Fibroblast of mammary gland (primary cell): ENCODE data around the gene MLLT10.
A peak's percentile ranks its signal among the peaks of the same experiment; 100 is the strongest.

Experiments used
- DNase-seq: peaks from one replicate; pipeline ENCODE4 v3.0.0-alpha.2; 2010; ENCODE audit warnings: low read depth
- H3K4me3 ChIP-seq: 2 replicates; pipeline ENCODE4 v1.5.1; 2011; ENCODE audit warnings: low read depth, mild to moderate bottlenecking, low read length, moderate library complexity; ENCODE audit not compliant: control insufficient read depth
- TF ChIP-seq, protein P1 (sequence below): conservative IDR thresholded peaks from 2 replicates; pipeline ENCODE4 v1.5.1; 2011; ENCODE audit warnings: low read depth, low read length, inconsistent platforms; ENCODE audit not compliant: control insufficient read depth, insufficient read depth

The MLLT10 gene

GRCh38 chr10:21516242-21517131, 17.5 kb upstream of the MLLT10 start:
- TF ChIP-seq, protein P1, sequence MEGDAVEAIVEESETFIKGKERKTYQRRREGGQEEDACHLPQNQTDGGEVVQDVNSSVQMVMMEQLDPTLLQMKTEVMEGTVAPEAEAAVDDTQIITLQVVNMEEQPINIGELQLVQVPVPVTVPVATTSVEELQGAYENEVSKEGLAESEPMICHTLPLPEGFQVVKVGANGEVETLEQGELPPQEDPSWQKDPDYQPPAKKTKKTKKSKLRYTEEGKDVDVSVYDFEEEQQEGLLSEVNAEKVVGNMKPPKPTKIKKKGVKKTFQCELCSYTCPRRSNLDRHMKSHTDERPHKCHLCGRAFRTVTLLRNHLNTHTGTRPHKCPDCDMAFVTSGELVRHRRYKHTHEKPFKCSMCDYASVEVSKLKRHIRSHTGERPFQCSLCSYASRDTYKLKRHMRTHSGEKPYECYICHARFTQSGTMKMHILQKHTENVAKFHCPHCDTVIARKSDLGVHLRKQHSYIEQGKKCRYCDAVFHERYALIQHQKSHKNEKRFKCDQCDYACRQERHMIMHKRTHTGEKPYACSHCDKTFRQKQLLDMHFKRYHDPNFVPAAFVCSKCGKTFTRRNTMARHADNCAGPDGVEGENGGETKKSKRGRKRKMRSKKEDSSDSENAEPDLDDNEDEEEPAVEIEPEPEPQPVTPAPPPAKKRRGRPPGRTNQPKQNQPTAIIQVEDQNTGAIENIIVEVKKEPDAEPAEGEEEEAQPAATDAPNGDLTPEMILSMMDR: no peak
- peak overlapping the region; percentile 66 for H3K4me3 ChIP-seq
- peak; percentile 73 for DNase-seq

DNA sequence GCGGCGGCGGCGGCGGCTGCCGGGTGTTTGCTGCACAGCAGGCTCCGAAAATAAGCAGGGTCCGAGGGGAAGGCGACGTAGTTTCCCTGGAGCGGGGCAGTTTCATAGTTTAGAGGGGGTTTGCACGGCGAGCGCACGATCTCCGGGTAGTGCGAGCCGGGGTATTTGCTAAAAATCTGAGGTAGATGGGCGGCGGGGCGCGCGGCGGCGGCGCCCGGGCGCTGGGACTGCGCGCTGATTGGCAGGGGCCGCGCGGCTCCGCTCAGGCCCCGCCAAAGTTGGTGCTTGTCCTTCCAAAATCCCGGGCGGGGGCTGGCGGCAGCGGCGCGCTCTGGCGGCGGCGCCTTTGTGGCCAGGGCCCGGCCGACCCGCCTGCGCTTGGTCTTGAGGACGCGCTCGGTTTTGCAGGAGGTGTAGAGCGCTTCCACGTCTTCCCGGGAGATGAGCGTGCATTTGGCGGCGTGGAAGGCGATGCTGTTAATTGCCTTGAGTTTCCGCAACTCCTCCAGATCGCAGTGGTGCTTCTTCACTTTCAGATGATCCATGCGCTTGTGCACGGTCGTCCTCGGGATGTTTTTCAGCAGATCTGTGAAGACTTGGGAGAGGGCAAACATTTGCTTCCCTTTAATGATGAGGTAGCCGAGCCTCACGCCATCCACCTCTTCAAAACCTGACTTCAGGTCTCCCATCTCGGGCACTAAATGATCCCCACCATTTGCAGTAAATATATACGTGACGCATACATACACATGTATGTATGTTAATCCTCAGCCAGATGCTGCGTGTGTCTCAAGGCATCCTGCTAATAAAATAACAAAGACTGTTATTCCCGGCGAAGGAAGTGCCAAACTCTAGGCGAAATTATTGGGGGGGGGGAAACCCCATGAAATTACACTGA, 16.6 kb upstream of the MLLT10 start:
- H3K4me3 ChIP-seq: peak overlapping the region; percentile 61
- peak; percentile 58 for DNase-seq
- TF ChIP-seq, protein P1: no peak

DNA sequence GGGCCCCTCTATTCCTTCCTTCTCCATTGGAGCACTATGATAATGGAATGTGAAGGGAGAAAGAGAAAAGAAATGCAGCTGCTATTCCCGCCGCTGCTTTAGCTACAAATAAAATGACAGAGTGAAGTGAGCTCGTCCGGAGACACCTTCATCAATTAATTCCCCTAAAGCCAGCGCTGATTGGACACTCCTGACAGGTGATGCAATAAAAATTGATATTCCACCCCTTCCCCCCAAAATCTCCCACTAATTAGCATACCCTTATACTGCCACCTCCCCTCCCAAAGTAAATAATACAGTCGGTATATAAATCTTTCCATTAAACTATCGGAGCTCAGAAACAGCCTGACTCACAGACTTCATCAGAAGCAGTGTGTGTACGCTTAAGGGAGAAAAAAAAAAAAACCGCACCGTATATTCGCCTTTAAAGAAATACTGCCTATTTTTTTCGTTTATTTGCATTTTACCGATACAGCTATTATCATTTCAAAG, 15.8 kb upstream of the MLLT10 start:
- peak; percentile 50 for DNase-seq
- peak overlapping the region; percentile 61 for H3K4me3 ChIP-seq
- TF ChIP-seq, protein P1: no peak

DNA sequence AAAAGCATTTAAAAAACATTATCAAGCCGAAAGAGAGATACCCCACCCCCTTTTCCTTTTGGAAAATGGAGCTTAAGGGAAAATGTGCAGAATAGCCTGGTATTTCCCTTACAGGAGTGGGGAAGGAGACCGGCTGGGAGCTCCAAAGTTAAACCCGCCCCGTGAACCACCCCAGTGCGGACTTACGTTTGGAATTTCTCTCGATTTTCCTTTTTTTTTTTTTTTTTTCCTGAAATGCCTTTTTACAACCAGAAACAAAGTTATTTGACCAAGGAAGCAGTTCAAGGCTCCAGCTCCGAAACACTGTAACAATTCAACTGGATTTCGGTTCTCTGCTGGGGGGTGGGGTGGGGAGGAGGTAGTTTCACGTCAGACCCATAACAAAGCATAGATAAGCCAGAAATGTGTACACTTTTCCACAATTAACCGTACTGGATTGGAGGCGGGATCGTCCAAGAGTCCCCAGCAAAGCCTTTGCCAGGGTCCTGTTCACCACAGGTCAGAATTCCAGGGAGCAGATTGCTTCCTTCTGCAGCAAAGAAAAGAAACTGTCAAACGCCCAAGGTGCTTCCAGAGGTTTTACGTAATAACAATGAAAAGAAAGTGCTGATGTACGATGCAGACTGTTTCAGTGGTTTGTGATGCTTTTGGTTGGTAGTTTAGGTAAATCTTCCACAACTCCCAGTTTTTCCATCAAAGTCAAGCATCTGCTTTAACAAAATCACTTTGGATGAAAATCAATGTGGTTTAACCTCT, 15.2 kb upstream of the MLLT10 start:
- H3K4me3 ChIP-seq: peak overlapping the region; percentile 61
- no peak for DNase-seq
- TF ChIP-seq, protein P1: no peak

DNA sequence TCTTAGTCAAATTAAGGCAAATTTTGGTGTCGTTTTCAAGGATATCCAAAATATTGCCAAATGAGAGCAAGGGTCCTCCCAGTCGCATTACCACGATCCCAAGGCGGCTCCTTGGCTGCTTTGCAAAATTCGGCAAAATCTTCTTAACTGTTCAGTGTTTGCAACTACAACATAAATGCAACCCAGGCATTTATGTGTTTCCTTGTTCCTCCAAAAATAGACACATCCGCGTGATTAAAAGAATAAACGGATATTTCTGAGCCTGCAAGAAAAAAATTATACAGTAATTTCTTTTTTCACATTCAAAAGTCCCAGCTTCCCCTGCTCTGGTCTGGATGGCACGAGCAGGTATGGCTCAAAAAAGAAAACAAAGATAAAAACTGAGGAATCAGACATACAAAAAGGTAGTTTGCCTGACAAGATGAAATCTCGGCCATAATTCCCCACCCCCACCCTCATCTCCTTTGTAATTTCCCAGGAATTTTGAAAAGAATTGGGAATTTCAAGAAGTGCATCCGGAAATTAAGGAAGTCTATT, 14.6 kb upstream of the MLLT10 start:
- H3K4me3 ChIP-seq: peak overlapping the region; percentile 61
- no peak for DNase-seq
- TF ChIP-seq, protein P1: no peak
